ENCODE results near the gene LRRN1. TPM values are rescaled to one million over a fixed set of nuclear protein-coding genes. Genes with fewer than 3 reads are reported as not detected.

LRRN1 gene
- polyA plus RNA-seq, 3 donors = 0.08 TPM; not detected in 2

- Histone ChIP-seq H3K27me3 (ENCODE audit: control insufficient read depth in 2 of 2, insufficient read depth in 2 of 2, low read length in 2 of 2) (no peaks in the 10 kb centered on the region), H3K36me3 (replicated peaks in 1 of 2; ENCODE audit: control insufficient read depth in 1 of 2, insufficient read depth in 2 of 2, low read length in 2 of 2) (no peaks in the 10 kb centered on the region), H2AFZ (ENCODE audit: insufficient read depth, low read depth, low read length, poor library complexity, severe bottlenecking) (no peak overlapping the region), H3K4me3 (replicated peaks in 1 of 3; ENCODE audit: low read depth in 2 of 3, low read length in 3 of 3) (no peak overlapping the region), H3K9ac (ENCODE audit: insufficient read depth, low read length, poor library complexity, severe bottlenecking) (no peak overlapping the region), H3K79me2 (ENCODE audit: insufficient read depth, low read length) (no peaks in the 10 kb centered on the region), H3K27ac (ENCODE audit: low read depth in 1 of 2, low read length in 2 of 2) (no peak overlapping the region), H4K20me1 (ENCODE audit: insufficient read depth, low read length) (no peaks in the 10 kb centered on the region), H3K4me1 (ENCODE audit: control insufficient read depth in 1 of 2, insufficient read depth in 2 of 2, low read length in 2 of 2) (no peaks in the 10 kb centered on the region), H3K4me2 (replicated peaks; ENCODE audit: extremely low read depth, low read length, poor library complexity, severe bottlenecking) (no peak overlapping the region), H3K9me3 (replicated peaks in 1 of 2; ENCODE audit: control insufficient read depth in 1 of 2, insufficient read depth in 1 of 2, low read length in 2 of 2) (no peaks in the 10 kb centered on the region)
- Mint-ChIP-seq H3K4me1 (no peaks in the 10 kb centered on the region), H3K9me3 (peaks cover 0 to 4% (median 0%) of the 10 kb centered on the region in 7 donors), H3K27me3 (ENCODE audit: low read depth in 3 of 3) (peaks cover 1 to 2% (median 1%) of the 10 kb centered on the region in 3 donors), H3K36me3 (no peaks in the 10 kb centered on the region), H3K27ac (no peak overlapping the region), H3K4me3 (no peak overlapping the region)
- no peak for DNase-seq
- intact Hi-C loops (cut with micrococcal nuclease) = no loop called here
- TF ChIP-seq CTCF (IDR thresholded peaks at IDR 0.05) = no peak
- WGBS (ENCODE audit: insufficient coverage) = 100% methylated on average over 2 of the region's 8 CpGs
Measured at GRCh38 chr3:3847994-3848922, 49.0 kb downstream of the LRRN1 start.

- WGBS (ENCODE audit: insufficient coverage) = 78% methylated on average over 4 of the region's 8 CpGs
Measured at GRCh38 chr3:3848923-3849275, 49.7 kb downstream of the LRRN1 start.

More at GRCh38 chr3:3848923-3849275, 49.7 kb downstream of the LRRN1 start:
- H3K4me1 ChIP-seq (ENCODE audit: control insufficient read depth in 1 of 2, insufficient read depth in 2 of 2, low read length in 2 of 2) = no peaks in the 10 kb centered on the region
- intact Hi-C loops (cut with micrococcal nuclease) = no loop called here
- no peaks in the 10 kb centered on the region for H3K36me3 Mint-ChIP-seq
- peaks cover 0 to 4% (median 0%) of the 10 kb centered on the region in 7 donors for H3K9me3 Mint-ChIP-seq
- no peaks in the 10 kb centered on the region for H3K9me3 ChIP-seq (replicated peaks in 1 of 2; ENCODE audit: control insufficient read depth in 1 of 2, insufficient read depth in 1 of 2, low read length in 2 of 2)
- no peak overlapping the region for H3K27ac Mint-ChIP-seq
- H3K27me3 Mint-ChIP-seq (ENCODE audit: low read depth in 3 of 3) = peaks cover 1 to 2% (median 1%) of the 10 kb centered on the region in 3 donors
- no peak overlapping the region for H3K27ac ChIP-seq (ENCODE audit: low read depth in 1 of 2, low read length in 2 of 2)
- no peak overlapping the region for H3K4me3 Mint-ChIP-seq
- H3K4me3 ChIP-seq (replicated peaks in 1 of 3; ENCODE audit: low read depth in 2 of 3, low read length in 3 of 3) = no peak overlapping the region
- TF ChIP-seq CTCF (IDR thresholded peaks at IDR 0.05) = no peak
- H3K79me2 ChIP-seq (ENCODE audit: insufficient read depth, low read length) = no peaks in the 10 kb centered on the region
- H3K27me3 ChIP-seq (ENCODE audit: control insufficient read depth in 2 of 2, insufficient read depth in 2 of 2, low read length in 2 of 2) = no peaks in the 10 kb centered on the region
- H3K9ac ChIP-seq (ENCODE audit: insufficient read depth, low read length, poor library complexity, severe bottlenecking) = no peak overlapping the region
- peaks cover 4% of the 10 kb centered on the region for H3K4me1 Mint-ChIP-seq
- no peak overlapping the region for H2AFZ ChIP-seq (ENCODE audit: insufficient read depth, low read depth, low read length, poor library complexity, severe bottlenecking)
- DNase-seq = no peak
- no peaks in the 10 kb centered on the region for H3K36me3 ChIP-seq (replicated peaks in 1 of 2; ENCODE audit: control insufficient read depth in 1 of 2, insufficient read depth in 2 of 2, low read length in 2 of 2)
- H4K20me1 ChIP-seq (ENCODE audit: insufficient read depth, low read length) = no peaks in the 10 kb centered on the region
- no peak overlapping the region for H3K4me2 ChIP-seq (replicated peaks; ENCODE audit: extremely low read depth, low read length, poor library complexity, severe bottlenecking)
